GM12878 (cell line): ENCODE data around the gene CDK5R1. TPM values are rescaled to one million over a fixed set of nuclear protein-coding genes. Genes with fewer than 3 reads are reported as not detected.
A peak's percentile ranks its signal among the peaks of the same experiment; 100 is the strongest.

Experiments
- ATAC-seq: fragments of 200-7000 bp; cut with Tn5 transposase; 3 replicates; pipeline ENCODE4 v1.9.1; 2020; ENCODE audit warnings: mild to moderate bottlenecking, moderate library complexity
- BruUV-seq: library from RNA; stranded (reverse); fragments of 400-500 nt; replicated peaks from 2 replicates; lab custom pipeline; 2021; lab: Mats Ljungman, UMichigan
- CTCF ChIA-PET: fragments of 300-600 bp; sonication (Branson Sonifier 250); formaldehyde crosslinking; extraction: SDS; loops from one replicate; lab custom pipeline; 2021; ENCODE audit warnings: inconsistent platforms; lab: Yijun Ruan, JAX
- POLR2A ChIA-PET: fragments of 350-600 bp; formaldehyde crosslinking; extraction: SDS; loops from one replicate; lab custom pipeline; 2021; ENCODE audit warnings: inconsistent platforms; lab: Charles Lee
- RAD21 ChIA-PET: fragments of 300-600 bp; sonication (Branson Sonifier 250); formaldehyde crosslinking; loops from one replicate; lab custom pipeline; 2023; ENCODE audit warnings: antibody characterized with exemption; ENCODE audit not compliant: unreplicated experiment; lab: Charles Lee
- SMC1A ChIA-PET: fragments of 300-600 bp; sonication (Branson Sonifier 250); formaldehyde crosslinking; loops from one replicate; lab custom pipeline; 2023; ENCODE audit not compliant: unreplicated experiment, uncharacterized antibody; lab: Charles Lee
- DNase-seq: peaks from one replicate; pipeline ENCODE4 v3.0.0-alpha.2; 2011; ENCODE audit warnings: low read depth, low spot score
- FAIRE-seq: peaks from 3 replicates; lab custom pipeline; 2011; peaks lifted over from hg19 to GRCh38; lab: Jason Lieb, UNC
- H2AFZ ChIP-seq: 2 replicates; pipeline ENCODE4 v1.6.0; 2011; ENCODE audit warnings: low read depth, low read length, control low read depth; ENCODE audit not compliant: control insufficient read depth
- H3K27ac ChIP-seq: 2 replicates; pipeline ENCODE4 v1.5.1; 2011; ENCODE audit warnings: control low read depth; ENCODE audit not compliant: control insufficient read depth, insufficient read depth
- H3K27me3 ChIP-seq, 2 experiments: replicated peaks in 1 of 2; 2 replicates each; pipeline versions ENCODE4 v1.6.0 to v1.6.1; 2011; ENCODE audit warnings: low read length in 1 of 2; ENCODE audit not compliant: control insufficient read depth in 2 of 2, insufficient read depth in 2 of 2
- H3K36me3 ChIP-seq, 2 experiments: 2 replicates each; pipeline ENCODE4 v1.5.1; 2011; ENCODE audit warnings: low read length in 1 of 2; ENCODE audit not compliant: control insufficient read depth in 2 of 2, insufficient read depth in 2 of 2
- H3K4me1 ChIP-seq: 2 replicates; pipeline ENCODE4 v1.6.1; 2011; ENCODE audit warnings: mild to moderate bottlenecking, low read length, moderate library complexity, mixed read lengths; ENCODE audit not compliant: control insufficient read depth, insufficient read depth
- H3K4me2 ChIP-seq: 2 replicates; pipeline ENCODE4 v1.6.0; 2011; ENCODE audit warnings: control low read depth; ENCODE audit not compliant: control insufficient read depth, insufficient read depth
- H3K4me3 ChIP-seq: fragments of 200-600 bp; sonication (generic); 2 replicates; pipeline ENCODE4 v1.5.1; 2016
- H3K79me2 ChIP-seq: 2 replicates; pipeline ENCODE4 v1.6.0; 2011; ENCODE audit warnings: low read length; ENCODE audit not compliant: control insufficient read depth, insufficient read depth
- H3K9ac ChIP-seq: 2 replicates; pipeline ENCODE4 v1.8.0; 2011; ENCODE audit warnings: low read length, control low read depth, mixed read lengths; ENCODE audit not compliant: control insufficient read depth, insufficient read depth
- H3K9me3 ChIP-seq: replicated peaks from 3 replicates; pipeline ENCODE4 v1.5.1; 2011; ENCODE audit warnings: mild to moderate bottlenecking, low read length; ENCODE audit not compliant: control insufficient read depth, insufficient read depth
- H4K20me1 ChIP-seq: 2 replicates; pipeline ENCODE4 v1.6.0; 2011; ENCODE audit not compliant: control insufficient read depth, insufficient read depth
- EZH2 ChIP-seq: IDR thresholded peaks from 2 replicates; pipeline ENCODE4 v1.6.1; 2012; ENCODE audit warnings: low read depth, mild to moderate bottlenecking, control low read depth, inconsistent platforms, low read length, borderline replicate concordance; ENCODE audit not compliant: control insufficient read depth
- HDGF ChIP-seq: fragments of 450-650 bp; IDR thresholded peaks from 2 replicates; pipeline ENCODE4 v1.6.1; 2016; ENCODE audit warnings: antibody characterized with exemption
- NFYB ChIP-seq: IDR thresholded peaks from 2 replicates; pipeline ENCODE4 v1.6.1; 2011; ENCODE audit warnings: low read depth, mild to moderate bottlenecking, low read length, improper control_type of control experiment, moderate library complexity; ENCODE audit not compliant: insufficient read depth
- SMARCA5 ChIP-seq: fragments of 450-650 bp; IDR thresholded peaks from 2 replicates; pipeline ENCODE4 v1.6.1; 2017; ENCODE audit warnings: mild to moderate bottlenecking
- SMC3 ChIP-seq: IDR thresholded peaks from 2 replicates; pipeline ENCODE4 v1.6.1; 2011; ENCODE audit warnings: low read length, improper control_type of control experiment, borderline replicate concordance
- ZBTB40 ChIP-seq: fragments of 450-650 bp; IDR thresholded peaks from 2 replicates; pipeline ENCODE4 v1.6.1; 2016; ENCODE audit warnings: mild to moderate bottlenecking, moderate library complexity, borderline replicate concordance
- WGBS: methylation state at CpG from one replicate; pipeline ENCODE4 v1.1.6; 2016; ENCODE audit warnings: low lambda C conversion rate; ENCODE audit not compliant: insufficient replicate concordance, insufficient coverage; ENCODE audit errors: missing lambda C conversion rate; 5-methylcytosine and 5-hydroxymethylcytosine counted together
- in situ Hi-C: fragments of 300-500 bp; cut with MboI; formaldehyde crosslinking; loops from 9 replicates; pipeline ENCODE4 v1.14.3; 2018; ENCODE audit warnings: mixed read lengths
- intact Hi-C: fragments of 100-400 bp; cut with micrococcal nuclease; formaldehyde crosslinking; loops from one replicate; pipeline ENCODE4 v1.14.2; 2022; ENCODE audit not compliant: unreplicated experiment
- polyA plus RNA-seq, 11 experiments: library from polyadenylated mRNA; depleted of rRNA in 4 of 11; unstranded in 6 of 11; stranded (reverse) in 5 of 11; fragments of >200 nt; fragmentation: Nextera tagmentation in 4 of 11; fragmentation: Illumina TruSeq in 1 of 11; extraction: Ambion mirVana in 4 of 11; extraction: Trizol in 1 of 11; gene quantifications; 1 replicate in 1 of 11; 2 replicates in 10 of 11; pipeline versions ENCODE4 v1.2.1 to v1.2.3, GENCODE V29; 2011 to 2016; ENCODE audit warnings: inconsistent platforms in 2 of 11, missing spikeins in 2 of 11, low read depth in 1 of 11
- total RNA-seq, 4 experiments: library from RNA; depleted of rRNA in 3 of 4; stranded (reverse); fragments of >200 nt in 3 of 4; fragmentation: Illumina TruSeq in 1 of 4; extraction: Trizol in 1 of 4; gene quantifications; 2 replicates each; pipeline versions ENCODE4 v1.2.1 to v1.2.3, GENCODE V29; 2013 to 2021

CDK5R1 gene
- total and polyA plus RNA-seq, 10 of the 15 experiments (the other 5 are each of a cell fraction or from before 2014, with no cell fraction given): 1.1 to 28.3 (median 12.2) TPM

- TF ChIP-seq ZBTB40: peak; percentile 80; the same call in 1 of the 2 replicates
Measured at GRCh38 chr17:32516940-32517701, 30.3 kb downstream of the CDK5R1 start (continued).

GRCh38 chr17:32517982-32518381, 31.2 kb downstream of the CDK5R1 start:
- H3K4me1 ChIP-seq: peaks cover 77% of the 10 kb centered on the region

More at GRCh38 chr17:32517982-32518381, 31.2 kb downstream of the CDK5R1 start:
- Histone ChIP-seq H2AFZ (no peak overlapping the region), H3K27me3 (no peaks in the 10 kb centered on the region), H3K79me2 (no peaks in the 10 kb centered on the region; the same call in 1 of the 2 replicates), H3K4me2 (peak overlapping the region; percentile 46; the same call in 1 of the 2 replicates), H3K4me3 (no peak overlapping the region), H4K20me1 (no peaks in the 10 kb centered on the region), H3K27ac (peak overlapping the region; percentile 90; the same call in 1 of the 2 replicates), H3K36me3 (no peaks in the 10 kb centered on the region), H3K9me3 (no peaks in the 10 kb centered on the region), H3K9ac (no peak overlapping the region)
- DNase-seq (no peak), ATAC-seq (no peak), FAIRE-seq (no peak)
- ChIA-PET POLR2A (interaction anchor here (1.3 to 18.8 kb wide), 5 partner anchors 14 to 51 kb away, joined by 4 to 308 read pairs (median 12); partner anchors contain the start of gene CDK5R1), SMC1A (interaction anchor here (0.8 to 13.7 kb wide), 11 partner anchors 10 to 90 kb away, joined by 3 to 286 read pairs (median 8); partner anchors contain the start of gene CDK5R1), CTCF (interaction anchor here (0.8 to 4.9 kb wide), 7 partner anchors 13 to 84 kb away, joined by 3 to 28 read pairs (median 4); no protein-coding TSS in a partner anchor), RAD21 (interaction anchor here (1.0 to 19.5 kb wide), 8 partner anchors 8 to 317 kb away, joined by 3 to 543 read pairs (median 4); partner anchors contain the start of gene CDK5R1)
- TF ChIP-seq SMC3 (no peak), HDGF (no peak), EZH2 (no peak), NFYB (no peak), SMARCA5 (no peak)
- no TSS peak for BruUV-seq
- in situ Hi-C loops: no loop called here
- 95% methylated on average over 6 of the region's 7 CpGs for WGBS
- intact Hi-C loops: no loop called here
